Limb (tissue), 2 donors: ENCODE measurements around the gene UNC5CL.
"Not testable (repeated sequence)": the region's sequence is repeated elsewhere in the genome, so short reads cannot be mapped to it uniquely, and the experiment has no call there.

ENCODE experiments used
- DNase-seq, 2 donors: peaks; one replicate each; pipeline ENCODE4 v3.0.0-alpha.2; 2016; ENCODE audit errors: extremely low spot score in 2 of 2

UNC5CL gene

DNA sequence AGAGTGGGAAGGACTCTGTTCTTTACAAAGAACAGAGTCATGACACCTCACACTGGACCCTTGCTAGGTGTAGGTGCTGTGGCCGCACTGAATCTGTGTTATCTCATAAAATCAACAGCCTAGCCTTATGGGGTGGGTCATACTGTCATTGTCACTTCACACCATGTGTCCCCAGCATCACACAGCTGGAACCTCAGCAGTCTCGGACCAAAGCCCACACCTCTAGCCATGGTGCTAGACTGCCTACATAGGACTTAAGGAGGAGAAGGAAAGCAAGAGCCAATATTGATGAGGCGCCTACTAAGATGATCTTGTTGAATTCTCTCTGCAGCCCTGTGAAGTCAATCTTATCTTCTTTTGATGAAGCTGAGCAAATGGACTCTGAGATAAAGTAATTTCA is 31.0 kb downstream of the UNC5CL start:
- DNase-seq = no peak

DNA sequence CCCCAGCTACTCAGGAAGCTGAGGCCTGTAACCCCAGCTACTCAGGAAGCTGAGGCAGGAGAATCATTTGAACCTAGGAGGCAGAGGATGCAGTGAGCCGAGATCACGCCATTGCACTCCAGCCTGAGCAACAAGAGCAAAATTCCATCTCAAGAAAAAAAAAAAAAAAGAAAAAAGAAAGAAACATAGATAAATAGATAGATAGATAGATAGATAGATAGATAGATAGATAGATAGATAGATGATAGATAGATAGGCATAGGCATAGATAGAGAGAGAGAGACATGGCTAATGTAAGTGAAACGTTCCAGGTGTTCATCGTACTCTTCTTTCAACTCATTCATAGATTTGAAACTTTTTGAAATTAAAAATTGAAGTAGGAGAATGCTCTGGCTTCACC is 32.0 kb downstream of the UNC5CL start:
- DNase-seq = not testable (repeated sequence)

DNA sequence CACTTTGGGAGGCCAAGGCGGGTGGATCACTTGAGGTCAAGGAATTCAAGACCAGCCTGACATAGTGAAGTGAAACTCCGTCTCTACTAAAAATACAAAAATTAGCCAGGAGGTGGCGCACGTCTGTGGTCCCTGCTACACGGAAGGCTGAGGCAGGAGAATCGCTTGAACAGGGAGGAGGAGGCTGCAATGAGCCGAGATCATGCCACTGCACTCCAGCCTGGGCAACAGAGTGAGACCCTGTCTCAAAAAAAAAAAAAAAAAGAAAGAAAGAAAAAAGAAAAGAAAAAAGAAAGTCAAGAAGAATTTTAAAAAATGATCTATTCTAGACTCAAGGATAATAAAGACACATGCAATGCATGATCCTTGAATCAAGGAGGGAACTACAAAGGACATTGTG is 32.8 kb downstream of the UNC5CL start:
- DNase-seq = not testable (repeated sequence)

GRCh38 chr6:41002168-41002567 is 36.9 kb downstream of the UNC5CL start:
- DNase-seq = no peak

DNA sequence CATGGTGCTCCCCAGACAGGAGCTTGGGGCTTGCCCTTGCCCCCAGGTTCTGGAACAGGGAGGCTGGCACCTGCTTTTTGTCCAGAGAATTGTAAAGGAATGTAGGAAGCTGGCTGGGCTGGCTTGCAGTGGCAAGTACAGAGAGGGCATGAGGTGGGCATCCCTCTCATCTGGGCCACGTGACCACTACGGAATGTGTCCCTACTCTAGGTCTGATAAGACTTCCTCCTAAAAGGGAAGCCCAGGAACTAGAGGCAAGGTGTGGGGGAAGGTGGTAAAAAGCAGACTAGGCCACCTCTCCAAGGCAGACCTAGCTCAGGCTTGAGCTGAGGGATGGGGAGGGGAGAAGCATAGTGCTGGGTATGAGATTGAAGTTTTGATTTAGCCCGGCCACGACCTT is 38.8 kb downstream of the UNC5CL start:
- DNase-seq = no peak

DNA sequence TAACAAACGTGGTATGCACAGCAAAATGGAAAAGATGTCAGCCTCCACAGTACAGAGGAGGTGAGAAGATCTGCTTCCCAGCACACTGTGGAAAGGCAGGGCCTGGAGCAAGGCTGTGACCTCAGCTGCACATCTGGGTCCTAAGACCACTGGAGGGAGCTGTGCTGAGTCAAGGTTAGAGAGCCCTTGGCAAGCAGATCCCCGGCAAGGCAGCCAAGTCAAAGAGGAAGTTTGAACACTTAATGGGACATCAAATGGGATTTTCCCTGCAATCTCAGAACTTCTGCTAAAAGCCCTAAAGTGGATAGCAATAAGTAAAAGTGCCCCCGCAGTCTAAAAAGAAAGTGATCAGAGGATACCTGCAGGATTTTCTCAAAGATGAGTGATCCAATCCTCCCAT is 39.5 kb downstream of the UNC5CL start:
- DNase-seq = no peak

DNA sequence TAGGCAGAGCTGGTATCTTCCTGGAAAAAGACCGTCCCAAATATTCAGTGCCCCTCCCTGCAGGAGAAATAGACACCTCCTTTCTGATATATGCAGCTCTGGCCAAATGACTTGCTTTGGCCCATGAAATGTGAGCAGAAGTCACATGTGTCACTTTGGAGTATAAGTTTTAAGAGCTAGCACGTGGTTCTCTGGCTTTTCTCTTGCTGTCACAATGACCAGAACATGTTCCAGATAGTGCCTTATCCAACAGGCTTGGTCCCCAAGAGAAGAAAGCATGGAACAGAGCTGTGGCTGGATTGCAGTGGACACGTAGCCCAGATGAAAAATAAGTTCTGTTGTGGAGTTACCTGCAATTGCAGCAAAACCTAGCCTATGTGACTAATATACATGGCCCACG is 40.4 kb downstream of the UNC5CL start:
- no peak for DNase-seq

DNA sequence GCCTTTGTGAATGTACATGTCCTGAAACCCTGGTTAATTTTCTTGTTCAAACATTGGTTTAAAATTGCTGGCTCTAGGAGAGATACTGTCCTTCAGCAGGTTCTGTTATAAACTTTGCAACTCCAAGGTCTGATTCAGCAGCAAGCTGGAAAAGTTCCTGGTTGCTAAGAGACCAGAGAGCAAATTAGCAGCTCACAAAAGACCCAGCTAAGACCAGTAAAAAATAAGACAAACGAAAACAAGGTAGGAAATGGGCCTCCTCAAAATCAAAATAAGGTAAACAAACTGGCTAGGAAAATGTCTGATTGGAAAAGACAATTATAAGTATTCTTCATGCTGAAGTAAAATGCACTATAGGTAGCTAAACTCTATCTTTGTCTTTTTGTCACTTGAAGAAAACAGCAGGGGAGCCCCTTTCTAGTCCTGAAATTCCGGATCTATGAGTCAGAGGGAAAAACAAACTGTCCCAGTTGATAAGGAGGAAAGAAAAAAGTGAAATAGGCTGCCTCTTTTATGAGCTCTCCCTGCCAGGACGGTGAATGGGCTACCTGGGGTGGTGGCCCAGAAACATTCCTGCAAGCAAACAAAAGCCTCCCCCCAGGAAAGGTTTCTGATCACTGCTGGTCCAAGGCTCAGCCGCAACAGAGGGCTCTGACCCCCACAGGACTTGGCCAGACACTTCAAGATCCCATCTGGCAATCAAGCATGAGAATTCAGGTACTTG is 41.6 kb downstream of the UNC5CL start:
- peak in 1 of 2 donors; percentile 30 for DNase-seq

DNA sequence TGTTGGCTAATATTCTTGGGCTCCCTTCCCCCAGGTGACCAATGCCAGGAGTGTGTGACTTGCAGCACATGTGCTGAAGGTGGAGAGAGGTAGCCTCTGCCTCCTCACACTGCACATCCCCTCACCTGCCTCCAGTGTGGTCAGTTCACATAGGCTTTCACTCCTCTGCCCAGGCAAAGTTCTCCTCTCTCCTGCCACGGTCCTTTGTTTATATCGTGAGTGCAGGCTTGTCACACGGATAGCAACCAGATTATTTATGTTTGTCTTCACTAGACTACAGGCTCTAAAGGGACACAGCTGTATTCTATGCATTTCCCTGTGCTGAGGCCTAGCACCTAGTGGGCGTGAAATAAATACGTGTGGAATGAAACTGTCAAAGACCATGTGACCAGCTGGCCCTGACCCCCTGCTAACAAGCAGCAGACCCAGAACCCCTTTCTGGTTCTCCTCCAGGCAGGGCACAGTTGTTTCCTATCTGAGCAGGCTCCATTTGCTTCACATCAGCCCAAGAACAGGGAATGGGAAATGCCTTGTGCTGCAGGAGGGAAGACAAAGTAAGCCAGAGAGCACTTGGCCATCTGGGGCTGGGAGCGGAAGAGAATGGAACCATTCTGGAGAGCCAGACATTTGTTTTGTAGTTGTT is 42.3 kb downstream of the UNC5CL start:
- peak; percentile 16 to 36 for DNase-seq

DNA sequence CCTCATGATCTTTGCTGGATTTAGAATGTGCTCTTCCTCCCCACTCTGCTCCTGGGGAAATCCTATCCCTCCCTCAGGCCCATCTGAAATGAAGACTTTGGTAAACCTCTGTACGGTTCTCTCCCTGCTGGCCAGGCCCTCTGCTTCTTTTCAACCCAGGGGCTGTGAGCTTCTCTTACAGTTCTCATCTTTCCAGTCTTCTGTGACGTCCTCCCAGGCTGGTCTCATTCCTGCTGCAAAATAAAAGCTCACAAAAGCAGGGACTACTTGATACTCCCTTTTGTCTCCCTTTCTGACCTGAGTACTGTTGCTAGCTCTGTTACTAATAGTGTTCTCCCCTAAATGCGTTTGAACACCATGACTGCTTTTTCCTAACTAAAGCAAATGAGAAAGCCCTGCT is 46.3 kb downstream of the UNC5CL start:
- DNase-seq = no peak

- no peak for DNase-seq
These were observed 48.7 kb downstream of the UNC5CL start for GRCh38 chr6:40990301-40990700.

- DNase-seq = no peak
These were observed 49.5 kb downstream of the UNC5CL start for GRCh38 chr6:40989204-40990169.

- no peak for DNase-seq
These were observed 50.4 kb downstream of the UNC5CL start for GRCh38 chr6:40988634-40989033.

DNA sequence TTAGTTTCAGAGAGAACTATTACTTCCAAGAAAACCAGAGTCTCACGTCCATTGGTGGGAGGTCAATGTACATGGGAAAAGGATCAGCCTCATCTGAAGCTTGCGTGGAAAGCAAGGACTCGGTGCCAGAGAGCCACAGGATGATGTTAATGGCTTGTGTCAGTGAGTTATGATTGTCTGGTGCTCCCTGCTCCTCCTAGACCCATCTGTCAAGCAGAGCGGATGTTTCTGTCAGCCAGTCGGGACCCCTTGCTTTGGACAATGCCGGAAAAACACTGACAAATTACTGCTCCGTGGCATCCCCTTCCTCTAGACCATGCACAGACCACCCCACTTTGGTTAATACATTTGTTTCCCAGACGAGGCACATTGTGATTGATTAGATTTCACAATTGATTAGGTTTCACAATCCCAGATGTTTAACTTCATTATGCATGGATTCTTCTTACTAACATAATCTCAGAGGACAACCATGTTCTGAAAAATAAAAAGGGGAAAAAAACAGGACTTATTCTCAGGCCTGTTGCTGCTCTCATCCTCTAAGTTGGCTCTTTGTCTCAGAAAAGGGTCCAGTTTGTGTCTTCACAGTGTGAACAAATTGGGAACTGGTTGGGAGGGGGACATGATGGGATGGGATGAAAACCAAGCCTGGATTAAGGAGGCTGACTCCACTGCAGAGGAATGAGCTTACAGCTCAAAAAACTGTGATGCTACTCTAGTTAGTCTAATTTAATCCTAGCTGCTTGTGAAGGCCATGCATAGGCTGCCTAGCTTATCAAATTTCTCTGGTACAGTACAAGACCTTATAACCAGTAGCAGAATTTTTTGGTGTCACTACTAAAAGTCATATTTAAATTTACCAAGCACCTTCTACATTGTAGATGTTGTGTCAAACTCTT is 51.9 kb downstream of the UNC5CL start:
- DNase-seq = peak; percentile 34 to 49

DNA sequence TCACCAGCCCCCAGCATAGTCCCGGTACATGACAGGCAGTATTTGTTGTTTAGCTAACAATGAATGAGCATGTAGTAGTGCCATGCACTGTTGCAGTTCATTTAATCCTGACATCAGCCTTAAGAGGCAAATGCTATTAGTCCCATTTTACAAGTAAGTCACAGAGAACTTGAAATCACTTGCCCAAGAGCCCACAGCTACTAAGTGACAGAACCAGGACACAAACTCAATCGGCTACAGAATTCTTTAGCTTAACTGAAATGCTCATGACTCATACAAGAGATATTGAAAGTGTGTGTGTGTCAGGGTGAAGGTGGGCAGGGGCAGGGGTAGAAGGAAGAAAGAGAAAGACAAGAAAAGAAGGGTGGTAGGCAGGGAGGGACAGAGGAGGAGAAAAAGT is 52.7 kb downstream of the UNC5CL start:
- no peak for DNase-seq

GRCh38 chr6:40983752-40984151 is 55.3 kb downstream of the UNC5CL start:
- DNase-seq = no peak

DNA sequence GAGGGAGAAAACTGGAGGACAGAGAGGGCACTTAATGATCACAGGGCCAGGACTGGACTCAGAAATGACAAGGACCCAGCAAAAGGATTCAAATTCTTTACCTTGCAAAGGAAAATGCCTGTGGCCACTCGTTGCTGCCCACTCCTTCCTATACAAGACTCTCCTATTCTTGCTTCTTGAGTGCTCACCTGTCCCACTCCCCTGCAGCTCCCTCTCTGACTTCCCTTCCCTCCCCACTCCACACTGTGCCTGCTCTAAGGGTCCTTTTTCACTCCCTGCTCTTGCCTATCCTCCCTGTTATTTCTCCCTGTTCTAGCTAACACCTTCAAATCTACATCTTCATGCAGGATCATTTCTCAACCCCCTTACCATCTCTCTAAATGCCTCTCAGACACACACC is 56.1 kb downstream of the UNC5CL start:
- no peak for DNase-seq

- no peak for DNase-seq
These were observed 60.2 kb downstream of the UNC5CL start for GRCh38 chr6:40978687-40979289.

DNA sequence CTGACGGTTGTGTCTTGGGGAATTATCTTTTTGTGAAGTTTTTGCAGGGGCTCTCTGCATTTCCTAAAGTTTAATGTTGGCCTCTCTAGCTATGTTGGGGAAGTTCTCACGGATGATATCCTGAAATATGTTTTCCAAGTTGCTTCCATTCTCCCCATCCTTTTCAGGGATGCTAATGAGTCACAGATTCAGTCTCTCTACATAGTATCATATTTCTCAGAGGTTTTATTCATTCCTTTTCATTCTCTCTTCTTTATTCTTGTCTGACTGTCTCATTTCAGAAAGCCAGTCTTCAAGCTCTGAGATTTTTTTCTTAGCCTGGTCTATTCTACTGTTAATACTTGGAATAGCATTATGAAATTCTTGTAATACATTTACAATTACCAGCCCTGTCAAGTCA is 61.3 kb downstream of the UNC5CL start:
- DNase-seq = no peak

- no peak for DNase-seq
These were observed 61.9 kb downstream of the UNC5CL start for GRCh38 chr6:40977085-40977484.
